HepG2 (cell line): Measurements from ENCODE around the gene RNU7-1. TPM values are rescaled to one million over a fixed set of nuclear protein-coding genes. Genes with fewer than 3 reads are reported as not detected.
A peak's percentile ranks its signal among the peaks of the same experiment; 100 is the strongest.

Experiments used
- ARID4A ChIP-seq: sonication (generic); formaldehyde crosslinking; IDR thresholded peaks from 2 replicates; pipeline ENCODE4 v1.5.0; 2020; ENCODE audit warnings: mild to moderate bottlenecking, missing genetic modification reagents, borderline replicate concordance
- ATF2 ChIP-seq: sonication (generic); formaldehyde crosslinking; IDR thresholded peaks from 2 replicates; pipeline ENCODE4 v1.4.0; 2020; ENCODE audit warnings: missing genetic modification reagents
- BCLAF1 ChIP-seq: fragments of 450-650 bp; IDR thresholded peaks from 2 replicates; pipeline ENCODE4 v1.6.1; 2017; ENCODE audit warnings: mild to moderate bottlenecking
- MIER3 ChIP-seq: IDR thresholded peaks from 2 replicates; pipeline ENCODE4 v1.6.1; 2016; ENCODE audit warnings: missing compliant biosample characterization, borderline replicate concordance
- NRL ChIP-seq: sonication (generic); formaldehyde crosslinking; IDR thresholded peaks from 2 replicates; pipeline ENCODE4 v1.5.0; 2020; ENCODE audit warnings: missing genetic modification reagents, mild to moderate bottlenecking, moderate library complexity, borderline replicate concordance
- POLR2AphosphoS5 ChIP-seq: IDR thresholded peaks from 2 replicates; pipeline ENCODE4 v1.6.1; 2012; ENCODE audit warnings: low read depth, low read length
- REPIN1 ChIP-seq: sonication (generic); formaldehyde crosslinking; IDR thresholded peaks from 2 replicates; pipeline ENCODE4 v1.8.0; 2022; ENCODE audit warnings: missing genetic modification reagents, low read depth, mild to moderate bottlenecking, borderline replicate concordance
- RXRA ChIP-seq: sonication (generic); formaldehyde crosslinking; IDR thresholded peaks from 2 replicates; pipeline ENCODE4 v1.5.1; 2020; ENCODE audit warnings: missing genetic modification reagents
- YEATS2 ChIP-seq: sonication (generic); formaldehyde crosslinking; IDR thresholded peaks from 2 replicates; pipeline ENCODE4 v1.4.0; 2020; ENCODE audit warnings: missing genetic modification reagents, borderline replicate concordance
- ZNF18 ChIP-seq: sonication (generic); formaldehyde crosslinking; IDR thresholded peaks from 2 replicates; pipeline ENCODE4 v1.8.0; 2022; ENCODE audit warnings: mild to moderate bottlenecking, missing genetic modification reagents; ENCODE audit not compliant: insufficient replicate concordance
- ZNF362 ChIP-seq: sonication (generic); formaldehyde crosslinking; IDR thresholded peaks from 2 replicates; pipeline ENCODE4 v1.4.0; 2020; ENCODE audit warnings: missing genetic modification reagents, mild to moderate bottlenecking, borderline replicate concordance
- ZNF496 ChIP-seq: sonication (generic); formaldehyde crosslinking; IDR thresholded peaks from 2 replicates; pipeline ENCODE4 v1.8.1; 2023; ENCODE audit warnings: mild to moderate bottlenecking, moderate library complexity, missing genetic modification reagents; ENCODE audit not compliant: insufficient replicate concordance
- ZNF569 ChIP-seq: sonication (generic); formaldehyde crosslinking; IDR thresholded peaks from 2 replicates; pipeline ENCODE4 v1.5.0; 2020; ENCODE audit warnings: mild to moderate bottlenecking, missing genetic modification reagents, moderate library complexity, borderline replicate concordance
- polyA plus RNA-seq, 8 experiments: library from polyadenylated mRNA; depleted of rRNA in 3 of 8; stranded (reverse) in 7 of 8; unstranded in 1 of 8; fragments of >200 nt; fragmentation: Illumina TruSeq in 4 of 8; extraction: Trizol in 4 of 8; gene quantifications; 2 replicates each; pipeline versions ENCODE4 v1.2.1 to v1.2.3, GENCODE V29; 2011 to 2016; ENCODE audit warnings: low read depth in 4 of 8, missing spikeins in 1 of 8, mixed read lengths in 1 of 8; ENCODE audit not compliant: insufficient read depth in 1 of 8
- total RNA-seq, 5 experiments: library from RNA; depleted of rRNA; stranded (reverse); fragments of >200 nt; fragmentation: Illumina TruSeq; extraction: Trizol; gene quantifications; 2 replicates each; pipeline ENCODE4 v1.2.3, GENCODE V29; 2016; ENCODE audit warnings: low read depth in 1 of 5

The RNU7-1 gene
- total and polyA plus RNA-seq, 2 of the 13 experiments (the other 11 are each of a cell fraction or from before 2014, with no cell fraction given), result not detected

- TF ChIP-seq REPIN1 (peak; percentile 30; the same call in 1 of the 2 replicates), ARID4A (CRISPR knock-in tag) (peak; percentile 90), RXRA (CRISPR knock-in tag) (0 out of 2 replicates have a peak, but pooled peaks have one; percentile 37), ATF2 (peak; percentile 94), BCLAF1 (no peak), POLR2AphosphoS5 (peak; percentile 58), ZNF496 (CRISPR knock-in tag) (no peak), ZNF362 (no peak), NRL (CRISPR knock-in tag) (peak; percentile 60; the same call in 1 of the 2 replicates), ZNF18 (peak; percentile 53), YEATS2 (CRISPR knock-in tag) (peak; percentile 81; the same call in 1 of the 2 replicates), MIER3 (CRISPR knock-in tag) (no peak), ZNF569 (CRISPR knock-in tag) (no peak)
Observed at GRCh38 chr12:6904280-6905276, 39.0 kb upstream of the RNU7-1 start, which contains the start of gene LRRC23 (continued).
